ENCODE data around the gene GPR161.

The GPR161 gene

GRCh38 chr1:168085401-168085872 lies 51.3 kb downstream of the GPR161 start:
- no peaks in the 10 kb centered on the region for H3K79me2 ChIP-seq (ENCODE audit: insufficient read depth, low read length)
- no peak overlapping the region for H3K4me2 ChIP-seq (ENCODE audit: low read length)
- H2AFZ ChIP-seq (ENCODE audit: low read length) = no peak overlapping the region
- H3K9me3 ChIP-seq (ENCODE audit: low read length) = no peaks in the 10 kb centered on the region
- H3F3A ChIP-seq (ENCODE audit: insufficient read depth, low read length) = no peaks in the 10 kb centered on the region
- H3K4me1 ChIP-seq (ENCODE audit: insufficient read depth, low read length, severe bottlenecking) = no peaks in the 10 kb centered on the region
- H3K9ac ChIP-seq (ENCODE audit: low read length) = no peak overlapping the region
- TF ChIP-seq EZH2 (IDR thresholded peaks at IDR 0.05; ENCODE audit: borderline replicate concordance, low read length) = no peak
- TF ChIP-seq CTCF (IDR thresholded peaks at IDR 0.05; ENCODE audit: low read length) = no peak
- no peaks in the 10 kb centered on the region for H3K36me3 ChIP-seq (ENCODE audit: insufficient read depth, low read length)
- H3K4me3 ChIP-seq (ENCODE audit: low read depth, low read length, poor library complexity, severe bottlenecking) = no peak overlapping the region
- H3K9me2 ChIP-seq (ENCODE audit: low read depth, low read length) = no peaks in the 10 kb centered on the region
- H3K27me3 ChIP-seq (ENCODE audit: insufficient read depth, low read length) = peaks cover 4% of the 10 kb centered on the region; the same call in 1 of the 2 replicates
- no peak overlapping the region for H3K27ac ChIP-seq (ENCODE audit: low read depth, low read length, poor library complexity, severe bottlenecking)
- no peaks in the 10 kb centered on the region for H4K20me1 ChIP-seq (ENCODE audit: insufficient read depth, low read length)

GRCh38 chr1:168084396-168085231 lies 52.1 kb downstream of the GPR161 start:
- Histone ChIP-seq H3F3A (ENCODE audit: insufficient read depth, low read length) (no peaks in the 10 kb centered on the region), H3K9me2 (ENCODE audit: low read depth, low read length) (no peaks in the 10 kb centered on the region), H3K9ac (ENCODE audit: low read length) (no peak overlapping the region), H3K4me1 (ENCODE audit: insufficient read depth, low read length, severe bottlenecking) (no peaks in the 10 kb centered on the region), H3K4me3 (ENCODE audit: low read depth, low read length, poor library complexity, severe bottlenecking) (no peak overlapping the region), H3K9me3 (ENCODE audit: low read length) (no peaks in the 10 kb centered on the region), H3K27me3 (ENCODE audit: insufficient read depth, low read length) (peaks cover 4% of the 10 kb centered on the region; the same call in 1 of the 2 replicates), H3K79me2 (ENCODE audit: insufficient read depth, low read length) (no peaks in the 10 kb centered on the region), H3K27ac (ENCODE audit: low read depth, low read length, poor library complexity, severe bottlenecking) (no peak overlapping the region), H3K4me2 (ENCODE audit: low read length) (peak overlapping the region; percentile 45; the same call in 1 of the 2 replicates), H2AFZ (ENCODE audit: low read length) (no peak overlapping the region), H4K20me1 (ENCODE audit: insufficient read depth, low read length) (no peaks in the 10 kb centered on the region), H3K36me3 (ENCODE audit: insufficient read depth, low read length) (no peaks in the 10 kb centered on the region)
- TF ChIP-seq EZH2 (IDR thresholded peaks at IDR 0.05; ENCODE audit: borderline replicate concordance, low read length) (no peak), CTCF (IDR thresholded peaks at IDR 0.05; ENCODE audit: low read length) (peak; percentile 97)

GRCh38 chr1:168083456-168084325 lies 53.0 kb downstream of the GPR161 start:
- no peak overlapping the region for H2AFZ ChIP-seq (ENCODE audit: low read length)
- TF ChIP-seq EZH2 (IDR thresholded peaks at IDR 0.05; ENCODE audit: borderline replicate concordance, low read length) (no peak), CTCF (IDR thresholded peaks at IDR 0.05; ENCODE audit: low read length) (no peak)
- H3K4me1 ChIP-seq (ENCODE audit: insufficient read depth, low read length, severe bottlenecking) = no peaks in the 10 kb centered on the region
- H3K36me3 ChIP-seq (ENCODE audit: insufficient read depth, low read length) = no peaks in the 10 kb centered on the region
- no peak overlapping the region for H3K4me3 ChIP-seq (ENCODE audit: low read depth, low read length, poor library complexity, severe bottlenecking)
- H4K20me1 ChIP-seq (ENCODE audit: insufficient read depth, low read length) = no peaks in the 10 kb centered on the region
- no peaks in the 10 kb centered on the region for H3F3A ChIP-seq (ENCODE audit: insufficient read depth, low read length)
- no peaks in the 10 kb centered on the region for H3K79me2 ChIP-seq (ENCODE audit: insufficient read depth, low read length)
- no peak overlapping the region for H3K27ac ChIP-seq (ENCODE audit: low read depth, low read length, poor library complexity, severe bottlenecking)
- no peak overlapping the region for H3K4me2 ChIP-seq (ENCODE audit: low read length)
- no peaks in the 10 kb centered on the region for H3K9me2 ChIP-seq (ENCODE audit: low read depth, low read length)
- H3K9ac ChIP-seq (ENCODE audit: low read length) = no peak overlapping the region
- H3K27me3 ChIP-seq (ENCODE audit: insufficient read depth, low read length) = no peaks in the 10 kb centered on the region
- no peaks in the 10 kb centered on the region for H3K9me3 ChIP-seq (ENCODE audit: low read length)
